K562 (cell line): ENCODE measurements around the gene WASL. TPM values are rescaled to one million over a fixed set of nuclear protein-coding genes. Genes with fewer than 3 reads are reported as not detected.

Experiments used
- CLOCK ChIP-seq: fragments of 250-450 bp; sonication (Bioruptor Pico); IDR thresholded peaks from 2 replicates; pipeline ENCODE4 v1.4.0; 2020; ENCODE audit warnings: mild to moderate bottlenecking, moderate library complexity, borderline replicate concordance
- CXXC5 ChIP-seq: fragments of 250-450 bp; sonication (Bioruptor Pico); IDR thresholded peaks from 2 replicates; pipeline ENCODE4 v1.8.0; 2022; ENCODE audit warnings: inconsistent platforms, mild to moderate bottlenecking, moderate library complexity
- GTF2E2 ChIP-seq: fragments of 200-800 bp; sonication (Bioruptor generic); IDR thresholded peaks from 2 replicates; pipeline ENCODE4 v1.6.1; 2016; ENCODE audit warnings: missing genetic modification characterization, missing compliant biosample characterization
- HOMEZ ChIP-seq: fragments of 250-450 bp; sonication (Bioruptor Pico); IDR thresholded peaks from 2 replicates; pipeline ENCODE4 v1.4.0; 2020; ENCODE audit warnings: mild to moderate bottlenecking, moderate library complexity
- ZBTB34 ChIP-seq: fragments of 250-450 bp; sonication (Bioruptor Pico); IDR thresholded peaks from 2 replicates; pipeline ENCODE4 v1.8.0; 2021; ENCODE audit warnings: mild to moderate bottlenecking, moderate library complexity
- ZKSCAN3 ChIP-seq: fragments of 250-450 bp; sonication (Bioruptor Pico); IDR thresholded peaks from 2 replicates; pipeline ENCODE4 v1.4.0; 2020
- polyA plus RNA-seq, 8 experiments: library from polyadenylated mRNA; depleted of rRNA in 4 of 8; stranded (reverse) in 5 of 8; unstranded in 3 of 8; fragments of >200 nt; fragmentation: Nextera tagmentation in 2 of 8; fragmentation: Illumina TruSeq in 1 of 8; extraction: Ambion mirVana in 2 of 8; extraction: Trizol in 1 of 8; gene quantifications; 2 replicates each; pipeline versions ENCODE4 v1.2.1 to v1.2.3, GENCODE V29; 2011 to 2014; ENCODE audit warnings: inconsistent platforms in 1 of 8, missing spikeins in 1 of 8
- total RNA-seq, 7 experiments: library from RNA; depleted of rRNA in 6 of 7; stranded (reverse); fragments of >200 nt in 6 of 7; fragmentation: Illumina TruSeq in 2 of 7; extraction: Trizol in 2 of 7; gene quantifications; 2 replicates each; pipeline versions ENCODE4 v1.2.1 to v1.2.3, GENCODE V29; 2011 to 2021; ENCODE audit warnings: low replicate concordance in 1 of 7
- TF ChIP-seq, protein P1 (sequence below), 2 experiments: fragments of 450-650 bp in 1 of 2; sonication (generic) in 1 of 2; formaldehyde crosslinking in 1 of 2; IDR thresholded peaks; 2 replicates each; pipeline versions ENCODE4 v1.7.1 to v1.9.0; 2016 to 2022; ENCODE audit warnings: inconsistent platforms in 1 of 2, mild to moderate bottlenecking in 1 of 2, missing genetic modification reagents in 1 of 2
- TF ChIP-seq, protein P2 (sequence below): fragments of 250-450 bp; sonication (Bioruptor Pico); IDR thresholded peaks from 2 replicates; pipeline ENCODE4 v1.5.0; 2020; ENCODE audit warnings: mild to moderate bottlenecking

WASL gene
- total and polyA plus RNA-seq, 9 of the 15 experiments (the other 6 are each of a cell fraction or from before 2014, with no cell fraction given), result 3.2 to 13.9 (median 8.3) TPM

- no peak for TF ChIP-seq ZKSCAN3 (CRISPR knock-in tag)
- TF ChIP-seq CLOCK (CRISPR knock-in tag), result no peak
- no peak for TF ChIP-seq ZBTB34 (CRISPR knock-in tag)
- TF ChIP-seq, protein P1, sequence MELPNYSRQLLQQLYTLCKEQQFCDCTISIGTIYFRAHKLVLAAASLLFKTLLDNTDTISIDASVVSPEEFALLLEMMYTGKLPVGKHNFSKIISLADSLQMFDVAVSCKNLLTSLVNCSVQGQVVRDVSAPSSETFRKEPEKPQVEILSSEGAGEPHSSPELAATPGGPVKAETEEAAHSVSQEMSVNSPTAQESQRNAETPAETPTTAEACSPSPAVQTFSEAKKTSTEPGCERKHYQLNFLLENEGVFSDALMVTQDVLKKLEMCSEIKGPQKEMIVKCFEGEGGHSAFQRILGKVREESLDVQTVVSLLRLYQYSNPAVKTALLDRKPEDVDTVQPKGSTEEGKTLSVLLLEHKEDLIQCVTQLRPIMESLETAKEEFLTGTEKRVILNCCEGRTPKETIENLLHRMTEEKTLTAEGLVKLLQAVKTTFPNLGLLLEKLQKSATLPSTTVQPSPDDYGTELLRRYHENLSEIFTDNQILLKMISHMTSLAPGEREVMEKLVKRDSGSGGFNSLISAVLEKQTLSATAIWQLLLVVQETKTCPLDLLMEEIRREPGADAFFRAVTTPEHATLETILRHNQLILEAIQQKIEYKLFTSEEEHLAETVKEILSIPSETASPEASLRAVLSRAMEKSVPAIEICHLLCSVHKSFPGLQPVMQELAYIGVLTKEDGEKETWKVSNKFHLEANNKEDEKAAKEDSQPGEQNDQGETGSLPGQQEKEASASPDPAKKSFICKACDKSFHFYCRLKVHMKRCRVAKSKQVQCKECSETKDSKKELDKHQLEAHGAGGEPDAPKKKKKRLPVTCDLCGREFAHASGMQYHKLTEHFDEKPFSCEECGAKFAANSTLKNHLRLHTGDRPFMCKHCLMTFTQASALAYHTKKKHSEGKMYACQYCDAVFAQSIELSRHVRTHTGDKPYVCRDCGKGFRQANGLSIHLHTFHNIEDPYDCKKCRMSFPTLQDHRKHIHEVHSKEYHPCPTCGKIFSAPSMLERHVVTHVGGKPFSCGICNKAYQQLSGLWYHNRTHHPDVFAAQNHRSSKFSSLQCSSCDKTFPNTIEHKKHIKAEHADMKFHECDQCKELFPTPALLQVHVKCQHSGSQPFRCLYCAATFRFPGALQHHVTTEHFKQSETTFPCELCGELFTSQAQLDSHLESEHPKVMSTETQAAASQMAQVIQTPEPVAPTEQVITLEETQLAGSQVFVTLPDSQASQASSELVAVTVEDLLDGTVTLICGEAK (IDR thresholded peaks at IDR 0.05), result no peak
- TF ChIP-seq, protein P1 (CRISPR knock-in tag; IDR thresholded peaks at IDR 0.05), result no peak
- no peak for TF ChIP-seq HOMEZ
- TF ChIP-seq CXXC5 (CRISPR knock-in tag), result no peak
- 0 out of 2 replicates have a peak, but pooled peaks have one; percentile 16 for TF ChIP-seq GTF2E2 (tag)
- TF ChIP-seq, protein P2, sequence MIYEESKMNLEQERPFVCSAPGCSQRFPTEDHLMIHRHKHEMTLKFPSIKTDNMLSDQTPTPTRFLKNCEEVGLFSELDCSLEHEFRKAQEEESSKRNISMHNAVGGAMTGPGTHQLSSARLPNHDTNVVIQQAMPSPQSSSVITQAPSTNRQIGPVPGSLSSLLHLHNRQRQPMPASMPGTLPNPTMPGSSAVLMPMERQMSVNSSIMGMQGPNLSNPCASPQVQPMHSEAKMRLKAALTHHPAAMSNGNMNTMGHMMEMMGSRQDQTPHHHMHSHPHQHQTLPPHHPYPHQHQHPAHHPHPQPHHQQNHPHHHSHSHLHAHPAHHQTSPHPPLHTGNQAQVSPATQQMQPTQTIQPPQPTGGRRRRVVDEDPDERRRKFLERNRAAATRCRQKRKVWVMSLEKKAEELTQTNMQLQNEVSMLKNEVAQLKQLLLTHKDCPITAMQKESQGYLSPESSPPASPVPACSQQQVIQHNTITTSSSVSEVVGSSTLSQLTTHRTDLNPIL (CRISPR knock-in tag), result no peak
These were observed 105.0 kb downstream of the WASL start (continued) for GRCh38 chr7:123643495-123644441.
